H4 (cell line): ENCODE data around the gene USH2A. TPM values are rescaled to one million over a fixed set of nuclear protein-coding genes. Genes with fewer than 3 reads are reported as not detected.

ENCODE experiments used
- DNase-seq: peaks from one replicate; pipeline ENCODE4 v3.0.0-alpha.2; 2015; ENCODE audit warnings: low spot score
- total RNA-seq: library from RNA; depleted of rRNA; stranded (reverse); fragments of >200 nt; shearing (Covaris generic); gene quantifications from 2 replicates; pipeline ENCODE4 v1.2.3, GENCODE V29; 2014

USH2A gene
- total RNA-seq, 1 experiment from 2014 or later = 0.04 TPM

GRCh38 chr1:215643592-215644321 is 779.5 kb downstream of the USH2A start:
- DNase-seq = no peak

- no peak for DNase-seq
Observed at GRCh38 chr1:215640429-215641148, 782.7 kb downstream of the USH2A start.

GRCh38 chr1:215637041-215637573 is 786.1 kb downstream of the USH2A start:
- DNase-seq = peak; percentile 56

- DNase-seq = no peak
Observed at GRCh38 chr1:215636258-215636965, 786.8 kb downstream of the USH2A start.

GRCh38 chr1:215635827-215636226 is 787.4 kb downstream of the USH2A start:
- no peak for DNase-seq

GRCh38 chr1:215631489-215631888 is 791.8 kb downstream of the USH2A start:
- DNase-seq = no peak

- no peak for DNase-seq
Observed at GRCh38 chr1:215631040-215631439, 792.2 kb downstream of the USH2A start.

- DNase-seq = no peak
Observed at GRCh38 chr1:215625949-215626348, 797.3 kb downstream of the USH2A start.

GRCh38 chr1:215623162-215623561 is 800.1 kb downstream of the USH2A start:
- DNase-seq = no peak

GRCh38 chr1:215617979-215618378 is 805.3 kb downstream of the USH2A start:
- peak; percentile 29 for DNase-seq

GRCh38 chr1:215612391-215612790 is 810.9 kb downstream of the USH2A start:
- DNase-seq = no peak

- DNase-seq = no peak
Observed at GRCh38 chr1:215608646-215609045, 814.6 kb downstream of the USH2A start.

- DNase-seq = no peak
Observed at GRCh38 chr1:215607412-215607811, 815.8 kb downstream of the USH2A start.

GRCh38 chr1:215606564-215607168 is 816.6 kb downstream of the USH2A start:
- peak; percentile 9 for DNase-seq

GRCh38 chr1:215606036-215606435 is 817.2 kb downstream of the USH2A start:
- DNase-seq = no peak

GRCh38 chr1:215605011-215605621 is 818.1 kb downstream of the USH2A start:
- no peak for DNase-seq

GRCh38 chr1:215603319-215603718 is 819.9 kb downstream of the USH2A start:
- no peak for DNase-seq

GRCh38 chr1:215601276-215601675 is 822.0 kb downstream of the USH2A start:
- no peak for DNase-seq

- DNase-seq = no peak
Observed at GRCh38 chr1:215600867-215601266, 822.4 kb downstream of the USH2A start.

- DNase-seq = no peak
Observed at GRCh38 chr1:215600258-215600792, 822.9 kb downstream of the USH2A start.

- DNase-seq = peak; percentile 19
Observed at GRCh38 chr1:215599418-215600074, 823.7 kb downstream of the USH2A start.
